ENCODE data around the gene SOX6.

DNA sequence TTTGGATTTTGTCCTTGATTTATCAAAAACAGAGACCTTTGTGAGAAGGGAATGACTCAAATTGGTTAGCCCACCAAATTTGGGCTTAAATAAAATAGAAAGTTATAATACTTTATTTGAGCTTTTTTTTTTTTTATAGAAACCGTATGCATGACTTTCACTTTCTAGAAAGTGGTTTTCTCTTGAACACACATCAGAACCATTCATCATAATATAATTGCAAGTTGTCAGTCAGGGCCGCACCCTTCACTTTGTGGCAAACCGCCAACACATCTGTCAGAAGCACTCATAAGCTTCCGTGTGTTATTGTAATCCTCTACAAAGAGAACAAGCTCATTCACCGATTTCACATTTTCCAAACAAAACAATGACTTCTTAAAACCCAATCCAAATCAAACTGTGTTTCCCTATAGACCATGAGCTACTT lies 76.1 kb downstream of the SOX6 start:
- TF ChIP-seq, protein P1, sequence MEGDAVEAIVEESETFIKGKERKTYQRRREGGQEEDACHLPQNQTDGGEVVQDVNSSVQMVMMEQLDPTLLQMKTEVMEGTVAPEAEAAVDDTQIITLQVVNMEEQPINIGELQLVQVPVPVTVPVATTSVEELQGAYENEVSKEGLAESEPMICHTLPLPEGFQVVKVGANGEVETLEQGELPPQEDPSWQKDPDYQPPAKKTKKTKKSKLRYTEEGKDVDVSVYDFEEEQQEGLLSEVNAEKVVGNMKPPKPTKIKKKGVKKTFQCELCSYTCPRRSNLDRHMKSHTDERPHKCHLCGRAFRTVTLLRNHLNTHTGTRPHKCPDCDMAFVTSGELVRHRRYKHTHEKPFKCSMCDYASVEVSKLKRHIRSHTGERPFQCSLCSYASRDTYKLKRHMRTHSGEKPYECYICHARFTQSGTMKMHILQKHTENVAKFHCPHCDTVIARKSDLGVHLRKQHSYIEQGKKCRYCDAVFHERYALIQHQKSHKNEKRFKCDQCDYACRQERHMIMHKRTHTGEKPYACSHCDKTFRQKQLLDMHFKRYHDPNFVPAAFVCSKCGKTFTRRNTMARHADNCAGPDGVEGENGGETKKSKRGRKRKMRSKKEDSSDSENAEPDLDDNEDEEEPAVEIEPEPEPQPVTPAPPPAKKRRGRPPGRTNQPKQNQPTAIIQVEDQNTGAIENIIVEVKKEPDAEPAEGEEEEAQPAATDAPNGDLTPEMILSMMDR (conservative IDR thresholded peaks at IDR 0.05; ENCODE audit: low read length): no peak
- no peak for TF ChIP-seq EZH2phosphoT487 (IDR thresholded peaks at IDR 0.05; ENCODE audit: borderline replicate concordance)

Measured in Loucy (cell line).